ENCODE data around the gene DNAH7.

GRCh38 chr2:195706161-195706900, 362.3 kb downstream of the DNAH7 start:
- TF ChIP-seq, protein P1, sequence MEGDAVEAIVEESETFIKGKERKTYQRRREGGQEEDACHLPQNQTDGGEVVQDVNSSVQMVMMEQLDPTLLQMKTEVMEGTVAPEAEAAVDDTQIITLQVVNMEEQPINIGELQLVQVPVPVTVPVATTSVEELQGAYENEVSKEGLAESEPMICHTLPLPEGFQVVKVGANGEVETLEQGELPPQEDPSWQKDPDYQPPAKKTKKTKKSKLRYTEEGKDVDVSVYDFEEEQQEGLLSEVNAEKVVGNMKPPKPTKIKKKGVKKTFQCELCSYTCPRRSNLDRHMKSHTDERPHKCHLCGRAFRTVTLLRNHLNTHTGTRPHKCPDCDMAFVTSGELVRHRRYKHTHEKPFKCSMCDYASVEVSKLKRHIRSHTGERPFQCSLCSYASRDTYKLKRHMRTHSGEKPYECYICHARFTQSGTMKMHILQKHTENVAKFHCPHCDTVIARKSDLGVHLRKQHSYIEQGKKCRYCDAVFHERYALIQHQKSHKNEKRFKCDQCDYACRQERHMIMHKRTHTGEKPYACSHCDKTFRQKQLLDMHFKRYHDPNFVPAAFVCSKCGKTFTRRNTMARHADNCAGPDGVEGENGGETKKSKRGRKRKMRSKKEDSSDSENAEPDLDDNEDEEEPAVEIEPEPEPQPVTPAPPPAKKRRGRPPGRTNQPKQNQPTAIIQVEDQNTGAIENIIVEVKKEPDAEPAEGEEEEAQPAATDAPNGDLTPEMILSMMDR (conservative IDR thresholded peaks at IDR 0.05; ENCODE audit: low read depth, low read length): no peak
- TF ChIP-seq POLR2A (IDR thresholded peaks at IDR 0.05; ENCODE audit: low read depth, low read length) (no peak), RAD21 (IDR thresholded peaks at IDR 0.05; ENCODE audit: low read length) (no peak), FOS (IDR thresholded peaks at IDR 0.05; ENCODE audit: low read depth, low read length) (no peak), SMC3 (IDR thresholded peaks at IDR 0.05; ENCODE audit: low read depth, low read length) (no peak), CEBPB (IDR thresholded peaks at IDR 0.05; ENCODE audit: low read depth, low read length) (no peak), BHLHE40 (IDR thresholded peaks at IDR 0.05; ENCODE audit: low read depth, low read length) (no peak), USF2 (IDR thresholded peaks at IDR 0.05; ENCODE audit: low read depth, low read length) (no peak)

Measured in IMR-90 (cell line).